ENCODE data around the gene ACTL8.

Gene ACTL8

DNA sequence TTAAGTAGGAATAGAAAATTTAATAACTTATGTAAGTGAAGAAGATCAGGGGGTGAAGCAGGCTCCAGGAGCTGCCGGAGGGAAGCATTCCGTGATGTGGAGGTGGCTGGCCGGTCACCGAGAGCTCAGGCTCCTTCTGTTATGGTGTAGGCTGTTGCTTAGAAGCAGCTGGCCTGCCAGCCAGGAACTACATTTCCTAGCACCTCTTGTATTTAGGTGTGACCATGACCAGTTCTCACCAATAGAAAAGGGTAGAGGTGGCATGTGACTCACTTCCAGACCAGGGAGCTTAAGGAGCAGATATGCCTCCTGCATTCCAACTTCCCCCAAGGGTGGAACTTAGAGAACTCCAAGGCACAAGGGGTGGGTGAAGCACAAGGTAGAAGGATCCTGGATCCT is 120.7 kb downstream of the ACTL8 start:
- Histone ChIP-seq H3K9me3 (ENCODE audit: control insufficient read depth, insufficient read depth, low read length) (no peaks in the 10 kb centered on the region), H3K4me3 (ENCODE audit: low read depth, low read length) (no peak overlapping the region), H3K9ac (ENCODE audit: low read depth, low read length) (no peak overlapping the region), H3K36me3 (ENCODE audit: control insufficient read depth, insufficient read depth, low read length) (no peaks in the 10 kb centered on the region), H3K27me3 (ENCODE audit: control insufficient read depth, insufficient read depth, low read length) (no peaks in the 10 kb centered on the region), H3K4me1 (ENCODE audit: control insufficient read depth, insufficient read depth, low read length) (no peaks in the 10 kb centered on the region)
